HG03442 (cell line): Measurements from ENCODE around the gene SEMA6A.

Experiments
- ATAC-seq: cut with Tn5 transposase; IDR thresholded peaks from one replicate; pipeline ENCODE4 v1.9.1; 2021; ENCODE audit warnings: mild to moderate bottlenecking, moderate library complexity; ENCODE audit not compliant: unreplicated experiment

Gene SEMA6A

GRCh38 chr5:116466727-116467464, 107.7 kb downstream of the SEMA6A start:
- ATAC-seq, result no peak

- ATAC-seq, result no peak
These were observed 109.2 kb downstream of the SEMA6A start for GRCh38 chr5:116465411-116465810.

GRCh38 chr5:116464144-116464708, 110.4 kb downstream of the SEMA6A start:
- ATAC-seq, result no peak

GRCh38 chr5:116462500-116462899, 112.1 kb downstream of the SEMA6A start:
- no peak for ATAC-seq

GRCh38 chr5:116459301-116459700, 115.3 kb downstream of the SEMA6A start:
- ATAC-seq, result no peak

- ATAC-seq, result no peak
These were observed 117.6 kb downstream of the SEMA6A start for GRCh38 chr5:116457062-116457461.

GRCh38 chr5:116456036-116456435, 118.6 kb downstream of the SEMA6A start:
- ATAC-seq, result no peak

- ATAC-seq, result no peak
These were observed 119.6 kb downstream of the SEMA6A start for GRCh38 chr5:116455061-116455460.

GRCh38 chr5:116454417-116454927, 120.2 kb downstream of the SEMA6A start:
- ATAC-seq, result peak; percentile 100

- ATAC-seq, result no peak
These were observed 120.6 kb downstream of the SEMA6A start for GRCh38 chr5:116453988-116454411.

- ATAC-seq, result no peak
These were observed 121.8 kb downstream of the SEMA6A start for GRCh38 chr5:116452774-116453368.

- no peak for ATAC-seq
These were observed 122.6 kb downstream of the SEMA6A start for GRCh38 chr5:116451905-116452450.

- ATAC-seq, result no peak
These were observed 123.6 kb downstream of the SEMA6A start for GRCh38 chr5:116451066-116451465.

GRCh38 chr5:116449458-116449857, 125.2 kb downstream of the SEMA6A start:
- no peak for ATAC-seq

- ATAC-seq, result no peak
These were observed 125.7 kb downstream of the SEMA6A start for GRCh38 chr5:116448870-116449427.

GRCh38 chr5:116448450-116448849, 126.2 kb downstream of the SEMA6A start:
- no peak for ATAC-seq

GRCh38 chr5:116446356-116447005, 128.1 kb downstream of the SEMA6A start:
- no peak for ATAC-seq

GRCh38 chr5:116445311-116445710, 129.3 kb downstream of the SEMA6A start:
- ATAC-seq, result no peak

GRCh38 chr5:116444373-116445295, 130.0 kb downstream of the SEMA6A start:
- ATAC-seq, result no peak
